Hematopoietic multipotent progenitor cell treated with erythropoietin and hydrocortisone succinate and interleukin-3 and kit ligand, for 8 days (in vitro differentiated cells): ENCODE results near the gene KCNQ4.

Source experiments
- DNase-seq: peaks from one replicate; pipeline ENCODE4 v3.0.0-alpha.2; 2015

Gene KCNQ4

GRCh38 chr1:40777224-40777970 lies 6.2 kb upstream of the KCNQ4 start:
- DNase-seq: no peak

GRCh38 chr1:40780678-40781607 lies 2.6 kb upstream of the KCNQ4 start:
- DNase-seq: no peak

- DNase-seq: no peak
Measured at GRCh38 chr1:40781608-40781971, 2.0 kb upstream of the KCNQ4 start.

GRCh38 chr1:40782371-40782956 lies 1.1 kb upstream of the KCNQ4 start:
- DNase-seq: no peak

- no peak for DNase-seq
Measured at GRCh38 chr1:40784141-40784770, 669 bp downstream of the KCNQ4 start.

- no peak for DNase-seq
Measured at GRCh38 chr1:40784771-40785151, 1.2 kb downstream of the KCNQ4 start.

- DNase-seq: no peak
Measured at GRCh38 chr1:40785446-40785845, 1.9 kb downstream of the KCNQ4 start.

- DNase-seq: no peak
Measured at GRCh38 chr1:40786171-40786994, 2.8 kb downstream of the KCNQ4 start.

- DNase-seq: no peak
Measured at GRCh38 chr1:40786995-40787705, 3.6 kb downstream of the KCNQ4 start.

- DNase-seq: no peak
Measured at GRCh38 chr1:40787737-40788560, 4.4 kb downstream of the KCNQ4 start.

GRCh38 chr1:40788561-40789341 lies 5.2 kb downstream of the KCNQ4 start:
- no peak for DNase-seq

- DNase-seq: no peak
Measured at GRCh38 chr1:40789342-40789598, 5.7 kb downstream of the KCNQ4 start.

- DNase-seq: no peak
Measured at GRCh38 chr1:40789661-40790430, 6.3 kb downstream of the KCNQ4 start.

- DNase-seq: no peak
Measured at GRCh38 chr1:40792036-40792435, 8.4 kb downstream of the KCNQ4 start.

- no peak for DNase-seq
Measured at GRCh38 chr1:40793617-40794016, 10.0 kb downstream of the KCNQ4 start.

- DNase-seq: no peak
Measured at GRCh38 chr1:40794048-40794447, 10.5 kb downstream of the KCNQ4 start.

GRCh38 chr1:40794974-40795715 lies 11.6 kb downstream of the KCNQ4 start:
- no peak for DNase-seq

- no peak for DNase-seq
Measured at GRCh38 chr1:40795811-40796586, 12.4 kb downstream of the KCNQ4 start.
